Smooth muscle cell (in vitro differentiated cells): Measurements from ENCODE around the gene ANKRD34C. TPM values are rescaled to one million over a fixed set of nuclear protein-coding genes. Genes with fewer than 3 reads are reported as not detected.
"Not testable (repeated sequence)": the region's sequence is repeated elsewhere in the genome, so short reads cannot be mapped to it uniquely, and the experiment has no call there.

Experiments
- DNase-seq: peaks from one replicate; lab custom pipeline; 2025; ENCODE audit not compliant: unreplicated experiment; lab: John Stamatoyannopoulos, UW
- H2AFZ ChIP-seq: fragments of 200-600 bp; sonication (generic); 2 replicates; pipeline ENCODE4 v1.6.0; 2016; ENCODE audit warnings: antibody characterized with exemption, low read depth, mild to moderate bottlenecking
- H3F3A ChIP-seq: fragments of 200-600 bp; sonication (generic); 2 replicates; pipeline ENCODE4 v1.6.0; 2017; ENCODE audit warnings: antibody characterized with exemption, low read depth
- H3K27ac ChIP-seq: fragments of 200-600 bp; sonication (generic); 2 replicates; pipeline ENCODE4 v1.5.1; 2016; ENCODE audit warnings: low read depth, mild to moderate bottlenecking
- H3K27me3 ChIP-seq: fragments of 200-600 bp; sonication (generic); 2 replicates; pipeline ENCODE4 v1.6.1; 2016; ENCODE audit warnings: low read depth, mild to moderate bottlenecking
- H3K36me3 ChIP-seq: fragments of 200-600 bp; sonication (generic); 2 replicates; pipeline ENCODE4 v1.5.1; 2016; ENCODE audit warnings: low read depth
- H3K4me1 ChIP-seq: fragments of 200-600 bp; sonication (generic); 2 replicates; pipeline ENCODE4 v1.5.1; 2016; ENCODE audit warnings: low read depth
- H3K4me2 ChIP-seq: fragments of 200-600 bp; sonication (generic); 2 replicates; pipeline ENCODE4 v1.6.0; 2016; ENCODE audit warnings: mild to moderate bottlenecking
- H3K4me3 ChIP-seq: fragments of 200-600 bp; sonication (generic); 2 replicates; pipeline ENCODE4 v1.5.1; 2016; ENCODE audit warnings: mild to moderate bottlenecking
- H3K79me2 ChIP-seq: fragments of 200-600 bp; sonication (generic); 2 replicates; pipeline ENCODE4 v1.6.0; 2016; ENCODE audit warnings: low read depth, mild to moderate bottlenecking
- H3K9ac ChIP-seq: fragments of 200-600 bp; sonication (generic); 2 replicates; pipeline ENCODE4 v1.6.0; 2016; ENCODE audit warnings: low read depth
- H3K9me3 ChIP-seq: fragments of 200-600 bp; sonication (generic); replicated peaks from 2 replicates; pipeline ENCODE4 v1.5.1; 2016; ENCODE audit warnings: low read depth
- H4K20me1 ChIP-seq: fragments of 200-600 bp; sonication (generic); 2 replicates; pipeline ENCODE4 v1.6.0; 2016; ENCODE audit warnings: low read depth
- WGBS: methylation state at CpG from one replicate; pipeline ENCODE4 v1.1.7; 2016; ENCODE audit warnings: low lambda C conversion rate; 5-methylcytosine and 5-hydroxymethylcytosine counted together
- polyA plus RNA-seq: library from polyadenylated mRNA; unstranded; fragments of >200 nt; fragmentation: Nextera tagmentation; extraction: Ambion mirVana; gene quantifications from 2 replicates; pipeline ENCODE4 v1.2.1, GENCODE V29; 2016
- total RNA-seq: library from RNA; depleted of rRNA; stranded (reverse); fragments of >200 nt; gene quantifications from 2 replicates; pipeline ENCODE4 v1.2.3, GENCODE V29; 2014
- TF ChIP-seq, protein P1 (sequence below): fragments of 200-600 bp; sonication (generic); IDR thresholded peaks from 2 replicates; pipeline ENCODE4 v1.5.1; 2017; ENCODE audit warnings: borderline replicate concordance, mild to moderate bottlenecking, antibody characterized with exemption; ENCODE audit not compliant: insufficient read depth, poor library complexity, severe bottlenecking

The ANKRD34C gene
- total and polyA plus RNA-seq, 2 experiments from 2014 or later, result not detected

DNA sequence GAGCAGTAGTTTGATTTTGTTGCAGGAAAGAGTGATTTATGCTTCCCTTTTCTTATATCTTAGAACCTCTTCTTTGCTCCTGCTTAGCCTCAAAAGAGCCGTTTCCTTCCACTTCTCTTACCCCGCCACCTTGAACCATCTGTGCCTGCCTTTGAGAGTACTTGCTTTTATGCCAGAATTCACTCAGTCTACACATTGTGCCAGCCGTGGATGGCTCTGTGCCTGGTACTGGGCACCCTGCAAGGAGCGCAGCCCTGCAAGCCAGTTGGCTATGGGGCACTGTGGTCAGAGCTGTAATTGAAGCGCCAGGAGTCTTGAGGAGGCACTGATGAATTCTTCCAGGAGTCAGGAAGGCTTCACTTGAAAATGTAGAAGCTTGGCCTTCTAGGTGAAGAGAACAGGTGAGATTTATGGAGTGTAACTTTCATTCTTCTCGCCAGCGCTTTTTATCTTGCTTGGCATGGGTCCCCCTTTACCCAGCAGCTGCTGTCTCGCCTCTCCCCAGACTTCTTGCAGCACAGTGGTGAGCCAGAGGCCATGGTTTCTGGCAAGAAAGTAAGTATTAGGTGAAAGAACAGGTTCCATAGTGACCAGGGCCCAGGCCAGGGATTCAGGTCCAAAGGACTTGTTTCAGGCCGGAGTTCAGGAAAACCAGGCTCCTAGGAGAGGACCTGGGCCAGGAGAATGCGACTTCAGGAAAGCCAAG lies 33.3 kb downstream of the ANKRD34C start:
- TF ChIP-seq, protein P1, sequence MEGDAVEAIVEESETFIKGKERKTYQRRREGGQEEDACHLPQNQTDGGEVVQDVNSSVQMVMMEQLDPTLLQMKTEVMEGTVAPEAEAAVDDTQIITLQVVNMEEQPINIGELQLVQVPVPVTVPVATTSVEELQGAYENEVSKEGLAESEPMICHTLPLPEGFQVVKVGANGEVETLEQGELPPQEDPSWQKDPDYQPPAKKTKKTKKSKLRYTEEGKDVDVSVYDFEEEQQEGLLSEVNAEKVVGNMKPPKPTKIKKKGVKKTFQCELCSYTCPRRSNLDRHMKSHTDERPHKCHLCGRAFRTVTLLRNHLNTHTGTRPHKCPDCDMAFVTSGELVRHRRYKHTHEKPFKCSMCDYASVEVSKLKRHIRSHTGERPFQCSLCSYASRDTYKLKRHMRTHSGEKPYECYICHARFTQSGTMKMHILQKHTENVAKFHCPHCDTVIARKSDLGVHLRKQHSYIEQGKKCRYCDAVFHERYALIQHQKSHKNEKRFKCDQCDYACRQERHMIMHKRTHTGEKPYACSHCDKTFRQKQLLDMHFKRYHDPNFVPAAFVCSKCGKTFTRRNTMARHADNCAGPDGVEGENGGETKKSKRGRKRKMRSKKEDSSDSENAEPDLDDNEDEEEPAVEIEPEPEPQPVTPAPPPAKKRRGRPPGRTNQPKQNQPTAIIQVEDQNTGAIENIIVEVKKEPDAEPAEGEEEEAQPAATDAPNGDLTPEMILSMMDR, result no peak
- peaks cover 78% of the 10 kb centered on the region for H4K20me1 ChIP-seq
- no peak overlapping the region for H3K4me2 ChIP-seq
- no peak overlapping the region for H3K4me3 ChIP-seq
- H3K27ac ChIP-seq, result no peak overlapping the region
- H3K9me3 ChIP-seq, result no peaks in the 10 kb centered on the region
- no peaks in the 10 kb centered on the region for H3F3A ChIP-seq
- H3K27me3 ChIP-seq, result no peaks in the 10 kb centered on the region
- peaks cover 51% of the 10 kb centered on the region for H3K79me2 ChIP-seq
- no peak for DNase-seq
- peaks cover 11% of the 10 kb centered on the region for H3K4me1 ChIP-seq
- H3K9ac ChIP-seq, result no peak overlapping the region
- peaks cover 16% of the 10 kb centered on the region for H3K36me3 ChIP-seq
- 87% methylated on average over 10 of the region's 10 CpGs for WGBS
- no peak overlapping the region for H2AFZ ChIP-seq

- no peak overlapping the region for H2AFZ ChIP-seq
- no peaks in the 10 kb centered on the region for H3K27me3 ChIP-seq
- H3K4me2 ChIP-seq, result no peak overlapping the region
- no peaks in the 10 kb centered on the region for H3K9me3 ChIP-seq
- no peaks in the 10 kb centered on the region for H3F3A ChIP-seq
- TF ChIP-seq, protein P1, result no peak
- H4K20me1 ChIP-seq, result peaks cover 88% of the 10 kb centered on the region
- 81% methylated on average over 9 of the region's 9 CpGs for WGBS
- H3K79me2 ChIP-seq, result peaks cover 50% of the 10 kb centered on the region
- H3K4me3 ChIP-seq, result no peak overlapping the region
- no peak overlapping the region for H3K27ac ChIP-seq
- peaks cover 9% of the 10 kb centered on the region for H3K4me1 ChIP-seq
- no peak overlapping the region for H3K9ac ChIP-seq
- no peak for DNase-seq
- H3K36me3 ChIP-seq, result peaks cover 16% of the 10 kb centered on the region
Observed at GRCh38 chr15:79316864-79317263, 34.3 kb downstream of the ANKRD34C start.

DNA sequence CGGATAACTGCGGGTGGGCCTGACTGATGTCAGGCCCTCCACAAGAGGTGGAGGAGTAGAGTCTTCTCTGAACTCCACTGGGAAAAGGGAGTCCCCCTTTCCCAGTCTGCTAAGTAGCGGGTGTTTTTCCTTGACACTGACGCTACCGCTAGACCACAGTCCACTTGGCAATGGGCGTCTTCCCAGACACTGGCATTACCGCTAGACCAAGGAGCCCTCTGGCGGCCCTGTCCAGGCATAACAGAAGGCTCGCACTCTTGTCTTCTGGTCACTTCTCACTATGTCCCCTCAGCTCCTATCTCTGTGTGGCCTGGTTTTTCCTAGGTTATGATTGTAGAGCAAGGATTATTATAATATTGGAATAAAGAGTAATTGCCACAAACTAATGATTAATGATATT lies 37.5 kb downstream of the ANKRD34C start:
- not testable (repeated sequence) for H3K4me1 ChIP-seq, H3K27me3 ChIP-seq, H3K27ac ChIP-seq, H3K9me3 ChIP-seq, H3K9ac ChIP-seq, H3K4me2 ChIP-seq, DNase-seq, H2AFZ ChIP-seq, H3K4me3 ChIP-seq, H3F3A ChIP-seq
- 92% methylated on average over 9 of the region's 9 CpGs for WGBS
- Histone ChIP-seq H4K20me1 (peaks cover 87% of the 10 kb centered on the region), H3K79me2 (peaks cover 37% of the 10 kb centered on the region), H3K36me3 (peaks cover 20% of the 10 kb centered on the region)

DNA sequence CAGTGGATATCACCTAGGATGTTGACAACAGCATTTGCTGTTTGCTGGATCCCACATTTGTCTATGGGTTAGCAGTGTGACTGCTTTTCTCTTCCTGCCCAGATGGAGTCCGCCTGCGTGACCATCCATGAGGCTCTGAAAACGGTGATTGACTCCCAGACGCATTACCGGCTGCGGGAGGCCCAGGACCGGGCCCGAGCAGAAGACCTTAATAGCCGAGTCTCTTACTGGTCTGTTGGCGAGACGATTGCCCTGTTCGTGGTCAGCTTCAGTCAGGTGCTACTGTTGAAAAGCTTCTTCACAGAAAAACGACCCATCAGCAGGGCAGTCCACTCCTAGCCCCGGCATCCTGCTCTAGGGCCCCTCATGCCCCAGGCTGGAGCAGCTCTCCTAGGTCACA lies 39.4 kb downstream of the ANKRD34C start:
- WGBS, result 97% methylated on average over 14 of the region's 14 CpGs
- peaks cover 82% of the 10 kb centered on the region for H4K20me1 ChIP-seq

More for the DNA sequence above, 39.4 kb downstream of the ANKRD34C start:
- Histone ChIP-seq H3F3A (no peaks in the 10 kb centered on the region), H3K27me3 (no peaks in the 10 kb centered on the region), H3K4me3 (no peak overlapping the region), H3K36me3 (peaks cover 9% of the 10 kb centered on the region), H3K27ac (no peak overlapping the region), H2AFZ (no peak overlapping the region), H3K4me1 (no peaks in the 10 kb centered on the region), H3K4me2 (no peak overlapping the region), H3K9ac (no peak overlapping the region), H3K79me2 (peaks cover 25% of the 10 kb centered on the region), H3K9me3 (no peaks in the 10 kb centered on the region)
- TF ChIP-seq, protein P1, result no peak
- no peak for DNase-seq
